GM20000 (cell line): Measurements from ENCODE around the gene XRRA1.

Experiments used
- DNase-seq: peaks from one replicate; pipeline ENCODE4 v3.0.0; 2012; ENCODE audit warnings: low spot score
- TF ChIP-seq, protein P1 (sequence below): IDR thresholded peaks from 2 replicates; pipeline ENCODE4 v1.5.1; 2012; ENCODE audit warnings: mild to moderate bottlenecking, control low read depth; ENCODE audit errors: extremely low read depth, missing control alignments

The XRRA1 gene

DNA sequence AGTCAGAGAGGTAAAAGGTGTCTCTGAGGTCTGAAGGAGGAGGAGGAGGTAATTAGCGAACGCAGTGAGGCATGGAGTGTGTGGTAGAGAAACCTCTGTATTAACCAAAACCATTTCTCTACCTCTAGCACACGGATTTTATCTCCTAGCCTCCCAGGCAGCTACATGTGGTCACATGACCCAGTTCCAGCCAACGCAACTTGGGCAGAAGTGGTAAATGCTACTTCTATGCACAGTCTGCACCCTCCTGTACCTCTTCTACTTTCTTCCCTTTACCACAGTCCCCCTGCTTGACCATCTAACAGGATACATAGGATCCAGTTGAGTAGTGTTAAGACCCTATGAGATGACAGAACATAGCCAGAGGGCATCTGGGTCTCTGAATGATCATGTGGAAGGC, 95.7 kb downstream of the XRRA1 start:
- DNase-seq = no peak
- TF ChIP-seq, protein P1, sequence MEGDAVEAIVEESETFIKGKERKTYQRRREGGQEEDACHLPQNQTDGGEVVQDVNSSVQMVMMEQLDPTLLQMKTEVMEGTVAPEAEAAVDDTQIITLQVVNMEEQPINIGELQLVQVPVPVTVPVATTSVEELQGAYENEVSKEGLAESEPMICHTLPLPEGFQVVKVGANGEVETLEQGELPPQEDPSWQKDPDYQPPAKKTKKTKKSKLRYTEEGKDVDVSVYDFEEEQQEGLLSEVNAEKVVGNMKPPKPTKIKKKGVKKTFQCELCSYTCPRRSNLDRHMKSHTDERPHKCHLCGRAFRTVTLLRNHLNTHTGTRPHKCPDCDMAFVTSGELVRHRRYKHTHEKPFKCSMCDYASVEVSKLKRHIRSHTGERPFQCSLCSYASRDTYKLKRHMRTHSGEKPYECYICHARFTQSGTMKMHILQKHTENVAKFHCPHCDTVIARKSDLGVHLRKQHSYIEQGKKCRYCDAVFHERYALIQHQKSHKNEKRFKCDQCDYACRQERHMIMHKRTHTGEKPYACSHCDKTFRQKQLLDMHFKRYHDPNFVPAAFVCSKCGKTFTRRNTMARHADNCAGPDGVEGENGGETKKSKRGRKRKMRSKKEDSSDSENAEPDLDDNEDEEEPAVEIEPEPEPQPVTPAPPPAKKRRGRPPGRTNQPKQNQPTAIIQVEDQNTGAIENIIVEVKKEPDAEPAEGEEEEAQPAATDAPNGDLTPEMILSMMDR = no peak

DNA sequence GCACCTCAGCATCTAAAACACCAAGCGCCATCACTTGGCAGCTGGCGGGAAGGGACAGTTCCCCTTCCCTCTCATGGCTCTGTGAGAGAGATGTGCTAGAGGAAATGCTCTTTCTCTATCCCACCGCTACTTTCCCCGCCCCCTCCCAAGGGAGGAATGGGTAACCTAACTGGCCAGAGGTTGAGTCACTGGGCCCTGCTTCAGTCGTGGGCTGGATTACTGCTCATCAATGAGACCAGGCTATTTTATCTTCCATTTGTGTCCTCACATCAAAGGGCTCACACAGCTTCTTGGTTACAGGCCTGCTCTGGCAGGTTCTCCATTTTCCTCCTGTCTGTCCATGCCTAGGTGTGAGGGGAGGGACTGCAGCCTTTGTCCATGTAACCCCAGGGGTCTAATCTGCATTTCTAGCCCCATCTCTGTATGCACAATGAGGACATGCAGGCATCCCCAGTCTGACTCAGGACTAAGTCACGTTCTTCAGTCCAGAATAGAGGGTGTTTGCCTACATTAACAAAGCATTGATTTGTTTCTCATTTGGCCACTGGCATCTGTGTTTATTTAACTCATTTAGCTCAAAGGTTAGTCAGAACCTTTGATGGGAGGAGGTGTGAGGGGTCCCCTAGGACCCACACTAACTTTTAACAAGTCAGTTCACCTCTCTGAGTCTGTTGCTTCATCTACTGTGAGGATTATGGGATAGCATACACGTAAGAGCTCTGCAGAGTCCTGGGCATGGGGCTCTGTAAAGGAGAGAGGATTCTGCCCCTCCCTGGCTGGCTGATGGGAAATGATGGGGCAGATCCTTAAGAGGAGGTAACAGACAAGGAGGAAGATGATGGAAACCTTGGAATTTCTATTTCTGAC, 99.1 kb downstream of the XRRA1 start:
- TF ChIP-seq, protein P1 = no peak

DNA sequence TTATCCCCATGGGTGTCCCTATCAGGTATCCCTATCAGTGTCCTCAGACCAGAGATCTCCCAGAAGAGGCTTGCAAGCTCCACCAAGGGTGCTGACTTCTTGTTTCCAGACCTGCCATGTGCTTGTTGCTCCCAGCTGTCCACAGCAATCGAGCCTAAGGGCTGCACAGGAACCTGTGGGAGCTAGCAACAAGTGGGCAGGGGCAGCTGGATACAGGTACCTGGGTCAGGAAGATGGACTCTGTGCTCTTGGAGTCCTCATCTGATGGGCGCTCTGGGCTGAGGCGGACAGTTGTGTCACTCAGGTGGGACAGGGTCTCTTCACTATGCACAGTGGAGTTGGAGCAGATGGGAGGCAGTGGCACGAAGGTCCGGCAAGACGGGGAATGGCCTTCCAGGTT, 101.0 kb downstream of the XRRA1 start:
- TF ChIP-seq, protein P1 = no peak
- DNase-seq = no peak

More for the DNA sequence above, 99.1 kb downstream of the XRRA1 start:
- DNase-seq = no peak

DNA sequence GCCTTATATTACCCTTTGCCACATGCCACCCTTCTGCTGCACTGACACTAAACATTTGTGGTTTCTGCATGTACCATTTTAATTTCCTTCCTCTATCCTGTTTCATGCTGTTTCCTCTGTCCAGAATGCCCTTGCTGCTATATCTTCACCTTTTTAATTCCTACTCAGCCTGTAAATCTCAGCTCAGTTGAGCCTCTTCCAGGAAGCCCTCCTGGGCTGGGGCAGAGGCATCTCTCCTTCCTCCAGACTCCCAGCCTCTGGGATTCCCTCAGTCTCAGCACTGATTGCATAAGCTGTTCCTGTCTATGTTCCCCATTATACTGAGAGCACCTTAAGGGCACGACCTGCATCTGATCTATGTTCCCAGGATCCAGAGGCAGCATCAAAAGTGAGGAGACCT, 101.5 kb downstream of the XRRA1 start:
- TF ChIP-seq, protein P1 = no peak
- no peak for DNase-seq

DNA sequence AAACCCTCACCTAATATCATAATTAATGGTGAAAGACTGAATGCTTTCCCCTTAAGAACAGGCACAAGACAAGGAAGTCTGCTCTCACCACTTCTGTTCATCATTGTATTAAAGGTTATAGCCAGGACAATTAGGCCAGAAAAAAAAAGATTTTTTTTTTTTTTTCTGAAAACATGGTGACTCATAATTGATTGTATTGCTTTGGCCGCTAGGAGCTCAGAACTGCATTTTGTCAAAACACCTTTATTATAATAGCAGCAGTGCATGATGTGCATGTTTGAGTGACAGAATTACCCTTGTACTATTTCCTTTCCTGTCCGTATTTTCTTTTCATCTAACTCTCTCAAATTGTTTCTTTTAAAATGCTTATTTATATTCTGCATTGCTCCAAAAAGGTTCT, 102.1 kb downstream of the XRRA1 start:
- DNase-seq = no peak
- TF ChIP-seq, protein P1 = no peak

DNA sequence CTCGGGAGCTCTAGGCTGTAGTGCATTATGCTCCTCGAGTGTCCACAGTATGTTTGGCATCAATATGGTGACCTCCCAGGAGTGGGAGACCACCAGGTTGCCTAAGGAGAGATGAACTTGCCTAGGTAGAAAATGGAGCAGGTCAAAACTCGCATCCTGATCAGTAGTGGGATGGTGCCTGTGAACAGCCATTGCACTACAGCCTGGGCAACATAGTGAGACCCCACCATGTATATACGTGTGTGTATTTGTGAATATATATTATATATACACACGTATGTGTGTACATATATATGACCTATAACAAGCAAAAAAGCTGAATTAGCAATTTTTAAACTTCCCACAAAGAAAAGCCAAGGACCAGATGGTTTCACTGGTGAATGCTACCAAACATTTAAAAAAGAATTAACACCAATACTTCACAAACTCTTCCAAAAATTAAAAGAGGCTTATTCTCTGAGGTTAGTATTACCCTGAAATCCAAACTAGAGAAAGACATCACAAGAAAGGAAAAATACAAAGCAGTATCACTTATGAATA, 102.8 kb downstream of the XRRA1 start:
- TF ChIP-seq, protein P1 = no peak
- no peak for DNase-seq

DNA sequence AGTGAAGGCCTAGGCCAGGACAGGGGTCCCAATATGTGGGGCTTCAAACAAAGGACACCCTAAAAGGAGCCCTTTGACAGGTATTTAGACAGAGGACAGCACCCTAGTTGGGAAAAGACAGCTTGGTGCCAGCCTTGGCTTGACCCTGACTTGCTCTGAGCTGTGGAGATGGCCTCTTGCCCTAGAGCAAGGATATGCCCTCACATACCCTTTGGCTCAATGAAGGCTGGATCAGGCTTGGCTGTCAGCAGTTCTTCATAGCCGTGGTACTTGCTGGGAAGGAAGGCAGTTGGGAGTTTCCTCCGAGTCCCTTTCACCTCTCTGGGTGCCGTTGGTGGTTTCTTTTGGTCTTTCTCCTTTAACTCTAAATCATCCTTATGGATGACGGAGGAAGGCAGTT, 104.0 kb downstream of the XRRA1 start:
- TF ChIP-seq, protein P1 = no peak
- no peak for DNase-seq
